ENCODE data around the gene OLFML2B.
"Not testable (repeated sequence)": the region's sequence is repeated elsewhere in the genome, so short reads cannot be mapped to it uniquely, and the experiment has no call there.

OLFML2B gene

GRCh38 chr1:162035241-162035640 is 11.6 kb upstream of the OLFML2B start:
- DNase-seq (ENCODE audit: low read depth in 3 of 3) = no peak

- no peak for DNase-seq (ENCODE audit: low read depth in 3 of 3)
Measured at GRCh38 chr1:162033428-162033827, 9.8 kb upstream of the OLFML2B start.

DNA sequence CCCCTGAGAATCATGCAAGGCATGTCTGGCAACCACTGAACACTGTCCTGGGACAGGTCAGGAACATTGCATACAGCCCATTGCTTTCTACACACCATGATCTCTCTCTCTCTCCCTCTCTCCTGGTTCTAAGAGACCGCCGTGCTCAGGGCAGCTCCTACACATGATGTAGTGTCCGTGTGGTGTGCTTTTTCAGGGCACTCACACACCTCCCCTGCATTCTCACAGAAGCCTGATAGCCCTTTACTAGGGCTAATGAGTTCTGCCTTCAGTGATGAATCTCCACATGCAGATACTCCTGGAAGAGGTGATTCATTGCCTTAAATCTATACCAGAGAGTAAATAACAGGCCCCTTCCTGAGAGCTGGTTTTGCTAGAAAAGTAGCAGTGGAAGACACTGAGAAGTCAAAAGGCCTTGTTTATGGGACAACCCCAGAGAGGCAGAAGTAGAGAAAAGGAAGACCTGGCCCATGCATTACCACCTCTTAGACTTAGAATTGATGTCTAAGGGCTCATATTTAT is 7.2 kb upstream of the OLFML2B start:
- DNase-seq (ENCODE audit: low read depth in 3 of 3) = no peak

DNA sequence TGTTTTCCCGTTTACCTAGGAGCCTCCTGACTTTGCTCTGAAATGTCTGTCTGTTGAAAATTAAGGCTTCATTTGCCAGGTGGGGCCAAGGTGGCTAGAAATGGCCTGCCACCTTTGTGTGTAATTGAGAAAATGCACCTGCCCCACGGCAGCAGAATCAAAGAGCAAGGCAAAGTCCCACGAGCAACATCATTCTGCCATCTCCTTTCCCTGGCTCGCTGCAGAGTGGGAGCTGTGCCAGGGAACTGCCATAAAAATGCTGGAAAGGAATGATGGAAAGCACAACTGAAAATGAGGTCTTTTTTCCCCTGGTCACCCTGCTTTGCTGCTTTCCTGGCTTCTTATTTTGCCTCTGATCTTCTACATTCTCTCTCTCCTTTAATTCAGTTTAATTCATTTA is 5.5 kb upstream of the OLFML2B start:
- DNase-seq (ENCODE audit: low read depth in 3 of 3) = no peak

DNA sequence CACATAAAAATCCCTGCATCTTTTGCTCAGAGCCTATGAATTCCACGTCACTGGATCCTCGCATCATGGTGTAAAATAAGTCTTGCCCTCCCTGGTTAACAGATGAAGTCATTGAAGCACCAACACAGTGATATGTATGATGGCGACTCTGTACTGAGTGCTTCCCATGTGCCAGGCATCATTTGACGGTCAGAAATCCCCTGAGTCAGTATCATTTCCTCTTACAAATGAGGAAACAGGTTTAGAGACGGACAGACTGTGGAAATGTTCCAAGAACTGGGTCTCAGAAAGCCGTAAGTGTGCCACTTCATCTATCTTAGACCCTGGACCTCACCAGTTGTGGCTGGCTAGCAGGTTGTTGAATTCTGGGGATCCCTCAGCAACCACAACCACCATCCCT is 5.1 kb upstream of the OLFML2B start:
- DNase-seq (ENCODE audit: low read depth in 3 of 3) = no peak

- DNase-seq (ENCODE audit: low read depth in 3 of 3) = no peak
Measured at GRCh38 chr1:162026881-162027280, 3.2 kb upstream of the OLFML2B start.

GRCh38 chr1:162025541-162025940 is 1.9 kb upstream of the OLFML2B start:
- no peak for DNase-seq (ENCODE audit: low read depth in 3 of 3)

DNA sequence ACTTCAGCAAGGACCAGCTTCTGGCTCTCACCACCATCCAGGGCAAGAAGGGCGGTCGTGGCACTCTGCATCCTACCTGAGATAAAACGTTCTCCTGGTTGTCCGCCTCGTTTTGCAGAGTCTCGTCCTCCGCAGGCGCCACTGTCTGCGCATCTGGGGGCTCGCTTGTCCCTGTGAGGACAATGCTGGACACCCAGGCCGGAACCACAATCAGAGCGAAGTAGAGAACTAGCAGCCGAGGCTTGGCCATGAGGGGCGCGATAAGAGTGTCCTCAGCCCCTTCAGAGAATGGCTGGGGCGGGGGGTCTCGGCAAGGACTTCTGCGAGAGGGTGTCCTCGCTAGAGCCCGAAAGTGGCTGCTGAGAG is 505 bp downstream of the OLFML2B start:
- DNase-seq (ENCODE audit: low read depth in 3 of 3) = no peak

GRCh38 chr1:162022626-162023025 is 1.0 kb downstream of the OLFML2B start:
- no peak for DNase-seq (ENCODE audit: low read depth in 3 of 3)

- no peak for DNase-seq (ENCODE audit: low read depth in 3 of 3)
Measured at GRCh38 chr1:162021124-162021523, 2.5 kb downstream of the OLFML2B start.

DNA sequence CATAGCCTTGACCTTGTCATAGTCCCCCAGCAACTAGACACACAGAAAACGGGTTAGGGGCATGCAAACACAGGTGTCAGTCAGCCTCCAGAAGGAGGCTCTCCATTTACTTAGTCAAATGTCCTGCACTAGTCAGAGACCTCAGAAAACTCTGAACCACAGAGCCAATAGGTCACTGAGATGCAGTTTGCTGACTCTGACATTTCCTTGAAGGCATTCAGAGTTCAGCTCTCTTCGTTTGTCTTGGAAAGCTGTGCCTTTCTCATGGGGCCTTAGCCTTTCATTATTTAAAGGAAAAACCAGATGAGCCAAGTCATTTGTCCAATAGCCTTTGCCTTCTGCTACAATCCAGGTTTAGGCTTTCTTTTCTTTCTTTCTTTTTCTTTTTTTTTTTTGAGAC is 3.5 kb downstream of the OLFML2B start:
- DNase-seq (ENCODE audit: low read depth in 3 of 3) = no peak

- no peak for DNase-seq (ENCODE audit: low read depth in 3 of 3)
Measured at GRCh38 chr1:162019446-162019845, 4.2 kb downstream of the OLFML2B start.

GRCh38 chr1:162019006-162019405 is 4.7 kb downstream of the OLFML2B start:
- no peak for DNase-seq (ENCODE audit: low read depth in 3 of 3)

GRCh38 chr1:162018418-162018817 is 5.3 kb downstream of the OLFML2B start:
- no peak for DNase-seq (ENCODE audit: low read depth in 3 of 3)

DNA sequence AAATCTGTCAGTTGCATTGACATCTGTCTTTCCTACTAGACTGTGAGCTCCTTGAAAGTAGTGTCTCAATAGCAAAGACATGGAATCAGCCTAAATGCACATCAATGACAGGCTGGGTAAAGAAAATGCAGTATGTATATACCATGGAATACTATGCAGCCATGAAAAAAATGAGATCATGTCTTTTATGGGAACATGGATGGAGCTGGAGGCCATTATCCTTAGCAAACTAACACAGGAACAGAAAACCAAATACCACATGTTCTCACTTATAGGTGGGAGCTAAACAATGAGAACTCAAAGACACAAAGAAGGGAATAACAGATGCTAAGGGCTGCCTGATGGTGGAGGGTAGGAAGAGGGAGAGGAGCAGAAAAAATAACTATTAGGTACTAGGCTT is 5.9 kb downstream of the OLFML2B start:
- not testable (repeated sequence) for DNase-seq (ENCODE audit: low read depth in 3 of 3)

DNA sequence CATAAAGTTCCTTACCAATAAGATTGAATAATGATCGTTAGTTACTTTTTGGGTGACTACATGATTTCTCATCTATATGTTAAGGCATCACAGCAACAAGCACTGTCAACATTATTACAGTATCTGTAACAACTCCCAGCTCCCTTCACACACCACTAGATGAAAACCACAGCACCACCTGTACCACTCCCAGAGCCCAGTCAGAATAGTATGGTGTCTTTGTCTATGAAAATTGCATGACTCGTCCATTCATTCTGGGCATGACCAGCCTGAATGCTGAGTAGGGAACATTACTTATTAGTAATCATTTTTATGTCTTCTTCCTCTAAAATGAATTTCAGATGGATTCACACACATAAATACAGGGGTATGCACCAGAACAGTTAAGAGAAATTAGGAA is 7.0 kb downstream of the OLFML2B start:
- DNase-seq (ENCODE audit: low read depth in 3 of 3) = no peak

DNA sequence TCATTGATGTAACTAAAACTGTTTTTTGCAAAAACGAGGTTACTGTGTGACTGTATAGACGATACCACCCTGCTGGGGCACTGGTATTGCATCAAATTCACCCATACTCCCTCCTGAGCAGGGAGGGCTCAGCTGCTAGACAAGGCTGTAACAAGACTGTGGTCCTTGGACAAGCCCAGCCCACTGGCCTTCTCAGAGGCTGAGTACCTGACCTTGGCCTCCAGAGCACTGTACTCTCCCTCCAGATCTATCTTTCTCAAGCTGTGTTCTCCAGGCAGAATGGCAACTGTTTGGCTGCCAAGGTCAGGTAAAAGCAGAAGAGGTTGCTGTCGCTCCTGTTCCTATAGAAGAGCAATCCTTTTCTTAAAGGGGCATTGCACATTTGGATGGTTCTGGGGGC is 8.5 kb downstream of the OLFML2B start:
- no peak for DNase-seq (ENCODE audit: low read depth in 3 of 3)

DNA sequence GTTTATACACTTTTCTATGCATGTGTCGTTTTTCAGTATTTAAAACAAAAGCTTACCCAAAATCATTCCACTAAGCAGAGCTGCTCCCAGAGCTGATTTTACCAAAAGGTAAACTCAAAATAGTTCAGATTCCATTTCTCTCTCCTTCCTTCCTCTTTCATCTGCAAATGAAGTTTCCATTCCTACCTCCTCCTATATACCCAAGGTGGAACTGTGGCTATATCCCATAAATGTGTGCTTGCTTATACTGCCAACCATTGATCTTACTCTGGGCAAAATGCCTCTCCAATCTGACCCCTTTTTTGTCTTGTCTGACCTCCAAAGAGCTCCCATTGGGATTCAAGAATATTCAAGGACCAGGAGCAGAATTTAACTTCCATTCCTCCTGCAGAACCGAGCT is 9.5 kb downstream of the OLFML2B start:
- DNase-seq (ENCODE audit: low read depth in 3 of 3) = no peak

DNA sequence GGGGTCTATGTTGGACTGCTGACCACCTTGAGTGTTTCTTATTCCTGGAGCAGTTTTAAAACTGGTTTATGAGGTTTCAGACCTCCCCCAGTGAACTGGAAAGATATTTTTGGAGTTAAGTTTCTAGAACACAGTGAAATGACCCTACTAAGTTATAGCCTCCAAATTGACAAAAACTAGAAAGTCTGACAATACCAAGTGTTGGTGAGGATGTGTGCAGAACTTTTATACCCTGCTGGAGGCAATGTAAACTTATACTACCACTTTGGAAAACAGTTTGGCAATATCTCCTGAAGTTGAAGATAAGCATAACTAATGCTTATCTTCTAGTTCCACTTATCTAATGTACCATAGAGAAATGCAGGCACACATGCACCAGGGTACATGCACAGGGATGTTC is 10.4 kb downstream of the OLFML2B start:
- no peak for DNase-seq (ENCODE audit: low read depth in 3 of 3)

- DNase-seq (ENCODE audit: low read depth in 3 of 3) = no peak
Measured at GRCh38 chr1:162011337-162012012, 12.2 kb downstream of the OLFML2B start.

DNA sequence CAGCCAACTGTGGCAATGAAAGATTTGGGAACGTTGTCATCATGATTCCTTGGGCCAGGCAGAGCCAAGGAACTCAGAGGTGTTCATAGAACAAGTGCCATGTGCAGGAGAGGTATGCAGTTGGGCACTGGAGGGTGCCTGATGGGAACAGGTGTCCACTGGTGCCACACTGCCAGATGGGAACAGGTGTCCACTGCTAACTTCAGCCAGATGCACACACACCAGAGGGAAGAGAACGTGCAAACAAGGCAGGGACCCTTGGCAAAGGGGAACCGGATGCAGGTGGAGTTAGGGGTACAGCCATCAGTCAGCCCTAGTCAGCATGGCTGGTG is 13.5 kb downstream of the OLFML2B start:
- DNase-seq (ENCODE audit: low read depth in 3 of 3) = no peak

GRCh38 chr1:162009501-162010174 is 14.0 kb downstream of the OLFML2B start:
- no peak for DNase-seq (ENCODE audit: low read depth in 3 of 3)

DNA sequence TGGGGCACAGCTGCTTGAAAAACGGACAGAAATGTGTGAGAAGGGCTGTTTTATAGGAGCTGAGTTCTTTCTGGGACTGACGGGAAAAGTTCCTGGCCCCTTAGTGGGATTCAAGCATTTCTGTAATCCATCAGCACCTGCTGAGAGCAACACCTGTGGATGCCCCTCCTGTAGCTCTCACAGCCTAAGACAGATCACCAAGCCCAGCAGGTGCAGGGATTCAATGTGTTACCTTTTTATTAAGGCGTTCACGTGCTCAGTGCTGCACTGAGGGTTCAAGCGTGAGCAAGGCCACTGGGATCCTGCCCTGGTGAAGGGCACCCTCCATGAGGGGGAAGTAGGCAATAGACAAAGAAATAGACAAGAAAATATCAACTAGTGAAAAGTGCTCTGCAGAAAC is 14.9 kb downstream of the OLFML2B start:
- DNase-seq (ENCODE audit: low read depth in 3 of 3) = no peak

DNA sequence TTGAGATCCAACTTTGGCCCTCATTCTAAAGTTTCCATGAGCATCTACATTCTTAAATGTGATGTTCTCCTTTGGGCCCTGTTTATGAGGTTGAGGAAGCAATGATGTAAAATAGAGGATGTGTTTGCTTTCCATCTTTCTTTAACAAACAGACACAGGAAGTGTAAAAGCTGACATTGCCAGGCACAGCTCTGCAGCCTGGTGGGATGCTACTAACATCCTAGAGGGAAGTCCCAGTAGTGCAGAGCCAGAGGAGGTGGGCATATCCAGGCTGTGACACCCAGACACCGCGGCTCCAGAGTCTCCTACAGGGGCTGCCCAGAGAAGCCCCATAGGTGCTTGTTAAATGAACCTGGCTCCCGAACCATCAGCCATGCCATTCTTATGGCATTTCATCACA is 16.2 kb downstream of the OLFML2B start:
- no peak for DNase-seq (ENCODE audit: low read depth in 3 of 3)
